Measurements from ENCODE around the gene MOB4.
"Not testable (repeated sequence)": the region's sequence is repeated elsewhere in the genome, so short reads cannot be mapped to it uniquely, and the experiment has no call there.

Gene MOB4

GRCh38 chr2:197515739-197516392 is at the start of gene MOB4:
Gene MOB4, plus strand, starts transcription at chr2:197516066. Its CDS starts 21 bp downstream, at chr2:197516087.
- H3K4me3 ChIP-seq (ENCODE audit: control insufficient read depth, low read depth, low read length) = peak within 1 kb of the TSS; percentile 91
- peak; percentile 73 for DNase-seq (ENCODE audit: low read depth)
- TF ChIP-seq CTCF (IDR thresholded peaks at IDR 0.05; ENCODE audit: control insufficient read depth, insufficient read depth, low read depth, low read length, missing control alignments) = no peak

- H3K4me3 ChIP-seq (ENCODE audit: control insufficient read depth, low read depth, low read length) = no peak overlapping the region
- no peak for TF ChIP-seq CTCF (IDR thresholded peaks at IDR 0.05; ENCODE audit: control insufficient read depth, insufficient read depth, low read depth, low read length, missing control alignments)
- no peak for DNase-seq (ENCODE audit: low read depth)
Measured at GRCh38 chr2:197472166-197472565, 43.7 kb upstream of the MOB4 start.

- TF ChIP-seq CTCF (IDR thresholded peaks at IDR 0.05; ENCODE audit: control insufficient read depth, insufficient read depth, low read depth, low read length, missing control alignments) = no peak
Measured at GRCh38 chr2:197477797-197478196, 38.1 kb upstream of the MOB4 start.

GRCh38 chr2:197480165-197481036 is 35.5 kb upstream of the MOB4 start:
- no peak overlapping the region for H3K4me3 ChIP-seq (ENCODE audit: control insufficient read depth, low read depth, low read length)
- no peak for TF ChIP-seq CTCF (IDR thresholded peaks at IDR 0.05; ENCODE audit: control insufficient read depth, insufficient read depth, low read depth, low read length, missing control alignments)

More at GRCh38 chr2:197477797-197478196, 38.1 kb upstream of the MOB4 start:
- DNase-seq (ENCODE audit: low read depth) = no peak
- no peak overlapping the region for H3K4me3 ChIP-seq (ENCODE audit: control insufficient read depth, low read depth, low read length)

GRCh38 chr2:197484248-197484647 is 31.6 kb upstream of the MOB4 start:
- H3K4me3 ChIP-seq (ENCODE audit: control insufficient read depth, low read depth, low read length); DNase-seq (ENCODE audit: low read depth): not testable (repeated sequence)

More at GRCh38 chr2:197480165-197481036, 35.5 kb upstream of the MOB4 start:
- no peak for DNase-seq (ENCODE audit: low read depth)

GRCh38 chr2:197486175-197486574 is 29.7 kb upstream of the MOB4 start:
- TF ChIP-seq CTCF (IDR thresholded peaks at IDR 0.05; ENCODE audit: control insufficient read depth, insufficient read depth, low read depth, low read length, missing control alignments) = no peak
- no peak overlapping the region for H3K4me3 ChIP-seq (ENCODE audit: control insufficient read depth, low read depth, low read length)
- DNase-seq (ENCODE audit: low read depth) = no peak

GRCh38 chr2:197487385-197487784 is 28.5 kb upstream of the MOB4 start:
- H3K4me3 ChIP-seq (ENCODE audit: control insufficient read depth, low read depth, low read length) = no peak overlapping the region

More at GRCh38 chr2:197487385-197487784, 28.5 kb upstream of the MOB4 start:
- no peak for TF ChIP-seq CTCF (IDR thresholded peaks at IDR 0.05; ENCODE audit: control insufficient read depth, insufficient read depth, low read depth, low read length, missing control alignments)
- DNase-seq (ENCODE audit: low read depth) = no peak
